Tibial nerve (tissue), 4 donors: ENCODE results near the gene ACBD6.

Source experiments
- EP300 ChIP-seq, 2 donors: sonication (generic); formaldehyde crosslinking; IDR thresholded peaks; one replicate each; pipeline ENCODE4 v1.6.1; 2017; ENCODE audit warnings: antibody characterized with exemption in 2 of 2, mild to moderate bottlenecking in 1 of 2
- TF ChIP-seq, protein P1 (sequence below), 5 experiments: fragments of 200-600 bp in 3 of 5; fragments of 450-650 bp in 2 of 5; sonication (generic) in 3 of 5; IDR thresholded peaks; one replicate each; pipeline ENCODE4 v1.5.1; 2016 to 2019; ENCODE audit warnings: antibody characterized with exemption in 5 of 5, mild to moderate bottlenecking in 3 of 5, moderate library complexity in 2 of 5

GRCh38 chr1:180260541-180260940 is 241.8 kb downstream of the ACBD6 start:
- TF ChIP-seq, protein P1, sequence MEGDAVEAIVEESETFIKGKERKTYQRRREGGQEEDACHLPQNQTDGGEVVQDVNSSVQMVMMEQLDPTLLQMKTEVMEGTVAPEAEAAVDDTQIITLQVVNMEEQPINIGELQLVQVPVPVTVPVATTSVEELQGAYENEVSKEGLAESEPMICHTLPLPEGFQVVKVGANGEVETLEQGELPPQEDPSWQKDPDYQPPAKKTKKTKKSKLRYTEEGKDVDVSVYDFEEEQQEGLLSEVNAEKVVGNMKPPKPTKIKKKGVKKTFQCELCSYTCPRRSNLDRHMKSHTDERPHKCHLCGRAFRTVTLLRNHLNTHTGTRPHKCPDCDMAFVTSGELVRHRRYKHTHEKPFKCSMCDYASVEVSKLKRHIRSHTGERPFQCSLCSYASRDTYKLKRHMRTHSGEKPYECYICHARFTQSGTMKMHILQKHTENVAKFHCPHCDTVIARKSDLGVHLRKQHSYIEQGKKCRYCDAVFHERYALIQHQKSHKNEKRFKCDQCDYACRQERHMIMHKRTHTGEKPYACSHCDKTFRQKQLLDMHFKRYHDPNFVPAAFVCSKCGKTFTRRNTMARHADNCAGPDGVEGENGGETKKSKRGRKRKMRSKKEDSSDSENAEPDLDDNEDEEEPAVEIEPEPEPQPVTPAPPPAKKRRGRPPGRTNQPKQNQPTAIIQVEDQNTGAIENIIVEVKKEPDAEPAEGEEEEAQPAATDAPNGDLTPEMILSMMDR (IDR thresholded peaks at IDR 0.05) = no peak
- no peak for TF ChIP-seq EP300 (IDR thresholded peaks at IDR 0.05)
